DOHH2 (cell line): ENCODE data around the gene CDH22.

Experiments
- H3F3A ChIP-seq: fragments of 200-600 bp; sonication (generic), shearing (Covaris generic); 2 replicates; pipeline ENCODE4 v1.6.0; 2016; ENCODE audit warnings: antibody characterized with exemption, mild to moderate bottlenecking; ENCODE audit not compliant: control insufficient read depth, insufficient read depth
- H3K27ac ChIP-seq: fragments of 200-600 bp; sonication (generic); 2 replicates; pipeline ENCODE4 v1.5.1; 2014; ENCODE audit warnings: low read depth, mild to moderate bottlenecking, low read length, moderate library complexity
- H3K27me3 ChIP-seq: fragments of 200-600 bp; sonication (generic); 2 replicates; pipeline ENCODE4 v1.6.1; 2014; ENCODE audit warnings: mild to moderate bottlenecking, low read length, mixed read lengths; ENCODE audit not compliant: control insufficient read depth
- H3K36me3 ChIP-seq: fragments of 200-600 bp; sonication (generic); 2 replicates; pipeline ENCODE4 v1.6.1; 2014; ENCODE audit warnings: mild to moderate bottlenecking, low read length, moderate library complexity, mixed read lengths; ENCODE audit not compliant: control insufficient read depth
- H3K4me1 ChIP-seq: fragments of 200-600 bp; sonication (generic); 2 replicates; pipeline ENCODE4 v1.6.1; 2014; ENCODE audit warnings: mild to moderate bottlenecking, low read length, mixed read lengths; ENCODE audit not compliant: control insufficient read depth
- H3K4me2 ChIP-seq: fragments of 200-600 bp; sonication (generic); 2 replicates; pipeline ENCODE4 v1.6.0; 2014; ENCODE audit warnings: mild to moderate bottlenecking, low read length, moderate library complexity
- H3K4me3 ChIP-seq: fragments of 200-600 bp; sonication (generic); 2 replicates; pipeline ENCODE4 v1.5.1; 2014; ENCODE audit warnings: mild to moderate bottlenecking, low read length, mixed read lengths
- H3K79me2 ChIP-seq: fragments of 200-600 bp; sonication (generic); 2 replicates; pipeline ENCODE4 v1.6.1; 2014; ENCODE audit warnings: mild to moderate bottlenecking, low read length, mixed read lengths; ENCODE audit not compliant: control insufficient read depth
- H3K9me2 ChIP-seq: fragments of 200-600 bp; sonication (generic); replicated peaks from 2 replicates; pipeline ENCODE4 v1.6.1; 2014; ENCODE audit warnings: mild to moderate bottlenecking, low read length, mixed read lengths; ENCODE audit not compliant: control insufficient read depth
- H3K9me3 ChIP-seq: fragments of 200-600 bp; sonication (generic); 2 replicates; pipeline ENCODE4 v1.6.1; 2014; ENCODE audit warnings: antibody characterized with exemption, low read length, mixed read lengths; ENCODE audit not compliant: control insufficient read depth, insufficient read depth
- H4K20me1 ChIP-seq: fragments of 200-600 bp; sonication (generic); 2 replicates; pipeline ENCODE4 v1.6.0; 2014; ENCODE audit warnings: low read depth, mild to moderate bottlenecking, antibody characterized with exemption, low read length, moderate library complexity; ENCODE audit not compliant: control insufficient read depth, insufficient read depth
- CTCF ChIP-seq: fragments of 200-600 bp; sonication (generic); IDR thresholded peaks from one replicate; pipeline ENCODE4 v1.5.1; 2014; ENCODE audit warnings: antibody characterized with exemption, mild to moderate bottlenecking, low read depth, low read length; ENCODE audit not compliant: poor library complexity, severe bottlenecking
- EZH2phosphoT487 ChIP-seq: fragments of 200-600 bp; sonication (generic); IDR thresholded peaks from 2 replicates; pipeline ENCODE4 v1.6.1; 2017; ENCODE audit warnings: borderline replicate concordance, mild to moderate bottlenecking, antibody characterized with exemption, low read length, moderate library complexity, mixed read lengths

CDH22 gene

DNA sequence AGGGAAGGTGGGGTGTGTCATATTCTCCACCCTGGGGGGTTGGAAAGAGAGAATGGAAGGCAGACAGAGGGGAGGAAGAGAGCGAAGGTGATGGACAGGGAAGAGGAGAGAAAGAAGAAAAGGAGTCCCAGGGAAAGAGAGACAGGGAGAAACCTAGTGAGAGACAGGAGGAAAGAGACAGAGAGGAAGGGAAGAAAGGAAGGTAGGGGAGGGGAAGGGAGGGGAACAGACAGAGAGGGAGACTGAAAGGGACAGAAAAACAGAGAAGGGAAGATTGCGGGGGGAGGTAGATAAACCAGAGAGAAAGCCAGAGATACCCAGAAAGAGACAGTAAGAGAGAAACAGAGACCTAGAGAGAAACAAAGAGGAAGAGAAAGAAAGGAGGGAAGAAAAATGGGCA, 88.4 kb downstream of the CDH22 start:
- Histone ChIP-seq H3K9me3 (no peaks in the 10 kb centered on the region), H3K9me2 (no peaks in the 10 kb centered on the region), H4K20me1 (no peaks in the 10 kb centered on the region), H3K4me2 (no peak overlapping the region), H3F3A (no peaks in the 10 kb centered on the region), H3K4me3 (no peak overlapping the region), H3K79me2 (no peaks in the 10 kb centered on the region), H3K27ac (no peak overlapping the region), H3K4me1 (no peaks in the 10 kb centered on the region), H3K36me3 (no peaks in the 10 kb centered on the region), H3K27me3 (no peaks in the 10 kb centered on the region)
- TF ChIP-seq EZH2phosphoT487 (no peak), CTCF (no peak)

DNA sequence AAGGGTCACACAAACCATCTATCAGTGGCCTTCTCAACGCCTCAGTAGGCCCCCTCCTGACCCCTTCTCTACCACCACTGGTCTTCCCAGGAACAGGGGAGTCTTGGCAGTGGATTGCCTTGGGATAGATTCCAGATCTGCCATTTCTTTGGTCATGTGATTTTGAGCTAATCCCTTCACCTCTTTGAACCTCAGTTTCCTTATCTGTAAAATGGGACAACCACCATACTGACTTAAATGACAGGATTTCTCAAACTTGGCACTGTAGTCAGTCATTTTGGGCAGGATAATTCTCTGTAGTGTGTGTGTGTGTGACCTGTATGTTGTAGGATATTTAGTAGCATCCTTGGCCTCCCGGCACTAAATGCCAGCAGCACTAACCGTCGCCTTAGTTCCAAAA, 89.1 kb downstream of the CDH22 start:
- no peak overlapping the region for H3K27ac ChIP-seq
- no peaks in the 10 kb centered on the region for H3K36me3 ChIP-seq
- H3K27me3 ChIP-seq = no peaks in the 10 kb centered on the region
- no peak overlapping the region for H3K4me3 ChIP-seq
- H3F3A ChIP-seq = no peaks in the 10 kb centered on the region
- no peaks in the 10 kb centered on the region for H3K9me2 ChIP-seq
- no peaks in the 10 kb centered on the region for H3K79me2 ChIP-seq
- H4K20me1 ChIP-seq = no peaks in the 10 kb centered on the region
- no peaks in the 10 kb centered on the region for H3K9me3 ChIP-seq
- no peak overlapping the region for H3K4me2 ChIP-seq
- TF ChIP-seq CTCF (no peak), EZH2phosphoT487 (no peak)
- no peaks in the 10 kb centered on the region for H3K4me1 ChIP-seq

- Histone ChIP-seq H3K27ac (no peak overlapping the region), H3K27me3 (no peaks in the 10 kb centered on the region), H3K36me3 (no peaks in the 10 kb centered on the region), H4K20me1 (no peaks in the 10 kb centered on the region), H3K9me2 (no peaks in the 10 kb centered on the region), H3K4me1 (no peaks in the 10 kb centered on the region), H3K4me3 (no peak overlapping the region), H3K79me2 (no peaks in the 10 kb centered on the region), H3F3A (no peaks in the 10 kb centered on the region), H3K9me3 (no peaks in the 10 kb centered on the region), H3K4me2 (no peak overlapping the region)
- no peak for TF ChIP-seq EZH2phosphoT487
- TF ChIP-seq CTCF = no peak
Measured at GRCh38 chr20:46218656-46219055, 89.6 kb downstream of the CDH22 start.

- Histone ChIP-seq H3K4me1 (no peaks in the 10 kb centered on the region), H3K27ac (no peak overlapping the region), H4K20me1 (no peaks in the 10 kb centered on the region), H3F3A (no peaks in the 10 kb centered on the region), H3K36me3 (no peaks in the 10 kb centered on the region), H3K4me3 (no peak overlapping the region), H3K9me3 (no peaks in the 10 kb centered on the region), H3K27me3 (no peaks in the 10 kb centered on the region), H3K4me2 (no peak overlapping the region), H3K79me2 (no peaks in the 10 kb centered on the region), H3K9me2 (no peaks in the 10 kb centered on the region)
- TF ChIP-seq EZH2phosphoT487 = no peak
- no peak for TF ChIP-seq CTCF
Measured at GRCh38 chr20:46217583-46217982, 90.7 kb downstream of the CDH22 start.
